Measurements from ENCODE around the gene CDHR5.

The CDHR5 gene

DNA sequence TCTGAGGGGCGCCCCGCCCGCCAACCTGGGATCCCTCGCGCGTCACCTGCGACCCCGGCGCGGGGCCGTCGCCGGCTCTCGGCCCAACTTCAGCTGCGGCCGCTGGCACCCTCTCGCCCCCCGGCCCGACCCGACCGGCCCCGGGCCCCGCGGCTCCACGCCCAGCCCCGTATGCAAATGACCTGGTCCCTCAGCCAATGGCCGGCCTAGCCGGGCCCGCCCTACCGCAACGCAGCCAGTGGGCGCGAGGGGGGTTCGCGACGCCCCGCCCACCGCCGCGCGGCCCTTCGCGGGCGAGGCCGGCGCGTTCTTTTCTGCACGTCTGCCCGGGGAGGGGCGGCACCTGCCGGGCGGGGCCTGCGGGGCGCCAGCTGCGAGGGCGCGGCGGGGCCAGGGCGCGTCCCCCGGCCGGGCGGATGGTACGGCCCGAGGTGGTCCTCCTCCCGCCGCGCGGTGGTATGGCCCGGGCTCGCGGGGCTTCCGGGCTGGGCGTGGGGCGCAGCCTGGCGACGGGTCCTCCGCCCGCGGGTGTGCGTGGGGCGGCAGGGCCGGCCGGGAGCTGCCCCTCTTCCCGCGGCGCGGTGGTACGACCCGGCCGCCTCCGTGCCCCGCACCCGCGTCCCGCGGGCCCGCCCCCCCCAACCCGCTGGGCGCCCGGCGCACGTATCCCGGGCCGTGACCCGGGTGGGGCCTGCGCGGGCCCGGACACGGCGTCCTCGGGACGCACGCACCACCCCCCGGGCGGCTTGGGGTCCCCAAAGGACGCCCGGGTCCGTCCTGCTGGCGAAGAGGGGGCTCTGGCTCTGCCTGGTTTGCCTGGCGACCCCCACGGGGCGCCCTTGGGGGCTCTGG lies 56.2 kb downstream of the CDHR5 start:
- in situ Hi-C loops (cut with HindIII; ENCODE audit: low pct_unique_long_range_greater_than_20kb, low sequenced_read_pairs): no loop called here
- DNase-seq (ENCODE audit: low read depth in 1 of 2, low spot score in 1 of 2): peak; percentile 76 to 90
- TF ChIP-seq JUND (IDR thresholded peaks at IDR 0.05; ENCODE audit: low read depth): no peak

DNA sequence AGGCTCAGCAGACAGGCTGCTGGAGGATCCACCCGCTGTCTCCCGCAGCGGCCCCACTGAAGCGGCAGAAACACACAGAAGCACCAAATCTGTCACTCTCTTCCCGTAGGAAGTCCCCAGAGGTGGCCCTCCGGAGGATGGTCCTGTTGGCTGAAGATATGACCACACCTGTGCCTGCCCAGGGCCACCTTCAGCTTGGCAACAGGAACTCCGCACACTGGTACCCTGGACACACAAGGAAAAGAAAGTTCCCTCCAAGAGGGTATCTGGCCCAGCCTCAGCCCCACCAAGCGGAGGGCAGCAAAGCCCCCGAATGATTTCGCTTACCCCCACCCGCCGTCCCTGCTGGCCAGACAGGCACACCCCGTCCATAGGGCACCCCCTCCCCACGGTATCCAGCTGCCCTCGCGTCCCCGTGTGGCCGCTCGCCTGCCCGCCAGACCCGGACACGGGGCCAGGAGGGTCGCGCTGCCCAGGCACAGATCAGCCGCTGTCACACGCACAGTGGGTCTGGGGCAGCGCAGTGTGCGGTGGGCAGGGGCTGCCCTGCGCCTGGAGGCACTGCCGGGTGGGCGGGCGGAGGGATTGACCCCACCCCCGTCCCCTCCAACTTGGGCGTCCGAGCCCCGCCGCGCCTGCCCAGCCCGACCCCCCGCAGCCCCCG lies 57.0 kb downstream of the CDHR5 start:
- in situ Hi-C loops (cut with HindIII; ENCODE audit: low pct_unique_long_range_greater_than_20kb, low sequenced_read_pairs): no loop called here
- no peak for TF ChIP-seq JUND (IDR thresholded peaks at IDR 0.05; ENCODE audit: low read depth)
- no peak for DNase-seq (ENCODE audit: low read depth in 1 of 2, low spot score in 1 of 2)

DNA sequence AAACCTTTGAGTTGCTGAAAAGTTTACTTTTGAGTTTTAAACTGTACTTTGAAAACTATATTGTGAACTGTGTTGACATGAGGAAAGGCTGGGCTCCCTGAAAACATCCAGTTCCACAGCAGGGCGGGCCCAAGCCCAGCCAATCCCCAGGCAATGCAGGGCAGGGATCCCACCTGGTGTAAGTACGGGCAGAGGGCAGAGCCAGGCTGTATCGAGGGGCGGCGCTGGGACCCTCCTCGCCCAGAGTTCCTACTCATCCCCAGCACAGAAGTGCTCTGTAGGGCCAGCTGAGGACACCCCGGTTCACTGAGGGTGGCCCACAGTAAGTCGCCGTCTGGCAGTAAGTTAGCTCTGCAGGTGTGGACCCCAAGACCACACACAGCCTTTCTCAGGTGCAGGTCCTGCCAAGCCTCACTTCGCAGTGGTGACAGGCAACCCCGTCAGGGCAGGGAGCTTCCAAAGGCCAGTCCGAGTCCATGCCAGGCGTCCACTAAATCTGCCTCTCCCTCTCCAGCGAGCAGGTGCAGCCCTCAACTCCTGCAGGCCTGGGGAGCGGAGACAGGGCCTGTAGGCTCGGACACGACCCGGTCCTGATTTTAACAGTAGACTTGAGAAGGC lies 57.6 kb downstream of the CDHR5 start:
- TF ChIP-seq JUND (IDR thresholded peaks at IDR 0.05; ENCODE audit: low read depth): no peak
- in situ Hi-C loops (cut with HindIII; ENCODE audit: low pct_unique_long_range_greater_than_20kb, low sequenced_read_pairs): no loop called here
- no peak for DNase-seq (ENCODE audit: low read depth in 1 of 2, low spot score in 1 of 2)
